Astrocyte of the cerebellum (primary cell): Measurements from ENCODE around the gene PRUNE1.

ENCODE experiments used
- DNase-seq: peaks from one replicate; pipeline ENCODE4 v3.0.0-alpha.2; 2011; ENCODE audit warnings: low read depth
- H3K4me3 ChIP-seq: 2 replicates; pipeline ENCODE4 v1.5.1; 2011; ENCODE audit warnings: mild to moderate bottlenecking, low read depth, low read length, moderate library complexity
- CTCF ChIP-seq: IDR thresholded peaks from 2 replicates; pipeline ENCODE4 v1.5.1; 2012; ENCODE audit warnings: low read length, low read depth, moderate library complexity, mild to moderate bottlenecking; ENCODE audit errors: missing control alignments
- in situ Hi-C: cut with HindIII; loops from 2 replicates; pipeline ENCODE4 v1.10.0; 2017; ENCODE audit warnings: low sequenced_read_pairs

The PRUNE1 gene

GRCh38 chr1:151003180-151003579 lies 5.1 kb upstream of the PRUNE1 start:
- H3K4me3 ChIP-seq, result peak overlapping the region; percentile 9
- in situ Hi-C loops, result no loop called here
- no peak for TF ChIP-seq CTCF
- DNase-seq, result no peak

- H3K4me3 ChIP-seq, result peak overlapping the region; percentile 58
- no peak for DNase-seq
- TF ChIP-seq CTCF, result no peak
- in situ Hi-C loops, result no loop called here
Measured at GRCh38 chr1:151005729-151006319, 2.4 kb upstream of the PRUNE1 start.

- DNase-seq, result peak; percentile 78
- peak; percentile 75 for TF ChIP-seq CTCF
- peak within 1 kb of the TSS; percentile 58 for H3K4me3 ChIP-seq
- in situ Hi-C loops, result no loop called here
Measured at GRCh38 chr1:151006327-151007052, 1.8 kb upstream of the PRUNE1 start, which contains the start of gene MINDY1. MINDY1 (minus strand) TSS chr1:151006902; CDS start chr1:151002617, 4,285 bp downstream.

- in situ Hi-C loops, result no loop called here
- peak overlapping the region; percentile 92 for H3K4me3 ChIP-seq
- DNase-seq, result no peak
- no peak for TF ChIP-seq CTCF
Measured at GRCh38 chr1:151007853-151008243, 401 bp upstream of the PRUNE1 start.

- no peak for TF ChIP-seq CTCF
- DNase-seq, result peak; percentile 81
- in situ Hi-C loops, result no loop called here
- peak overlapping the region; percentile 92 for H3K4me3 ChIP-seq
Measured at GRCh38 chr1:151009206-151009587, 948 bp downstream of the PRUNE1 start.

GRCh38 chr1:151009674-151010345 lies 1.6 kb downstream of the PRUNE1 start:
- TF ChIP-seq CTCF, result no peak
- H3K4me3 ChIP-seq, result peak overlapping the region; percentile 92
- no peak for DNase-seq
- in situ Hi-C loops, result no loop called here
